ENCODE results near the gene SEPTIN12.

SEPTIN12 gene

DNA sequence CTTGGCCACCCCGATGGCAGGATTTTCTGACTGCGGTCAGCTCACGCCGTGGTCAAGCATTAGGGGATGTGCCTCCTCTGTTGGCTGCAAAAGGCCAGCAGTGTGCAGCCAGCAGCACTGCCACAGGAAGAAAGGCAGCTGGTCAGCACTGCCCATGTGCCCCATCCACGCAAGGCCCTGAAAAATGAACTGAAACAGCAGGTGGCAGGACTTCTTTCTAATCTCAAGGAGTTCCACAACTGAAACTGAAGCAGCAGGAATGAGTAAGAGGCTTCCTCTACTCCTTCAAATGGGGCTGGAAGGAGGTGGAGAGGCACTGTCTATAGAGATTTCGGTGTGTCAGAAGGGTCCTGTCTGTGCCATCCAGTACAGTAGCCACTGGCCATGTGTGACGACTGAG lies 24.4 kb downstream of the SEPTIN12 start:
- Histone ChIP-seq H3K9me3 (ENCODE audit: control insufficient read depth, insufficient read depth, low read length) (no peaks in the 10 kb centered on the region), H3K4me1 (ENCODE audit: insufficient read depth, low read length) (no peaks in the 10 kb centered on the region), H3K36me3 (ENCODE audit: insufficient read depth, low read length) (no peaks in the 10 kb centered on the region; the same call in 1 of the 2 replicates), H3K9ac (ENCODE audit: low read depth, low read length) (no peak overlapping the region)

DNA sequence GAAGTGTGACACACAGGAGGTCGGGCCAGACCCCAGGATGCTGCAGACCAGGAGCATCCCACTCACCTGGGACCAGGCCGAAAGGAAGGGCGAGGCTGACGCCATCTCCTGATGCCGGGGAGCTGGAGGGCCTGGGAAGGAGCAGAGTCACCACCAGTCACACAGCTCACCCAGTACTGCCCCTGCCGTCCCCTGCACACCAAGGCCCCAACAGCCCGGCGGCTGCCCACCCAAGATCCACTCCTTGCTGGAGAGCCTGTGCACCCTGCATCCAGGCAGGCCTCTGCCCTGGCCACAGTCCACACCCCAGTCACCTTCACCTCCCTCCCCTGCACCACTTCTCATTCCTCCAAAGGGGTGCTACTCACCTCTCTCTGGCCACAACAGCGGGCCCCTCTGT lies 25.9 kb downstream of the SEPTIN12 start:
- H3K9me3 ChIP-seq (ENCODE audit: control insufficient read depth, insufficient read depth, low read length) = no peaks in the 10 kb centered on the region
- no peaks in the 10 kb centered on the region for H3K4me1 ChIP-seq (ENCODE audit: insufficient read depth, low read length)
- no peak overlapping the region for H3K9ac ChIP-seq (ENCODE audit: low read depth, low read length)
- peaks cover 9% of the 10 kb centered on the region; the same call in 1 of the 2 replicates for H3K36me3 ChIP-seq (ENCODE audit: insufficient read depth, low read length)

DNA sequence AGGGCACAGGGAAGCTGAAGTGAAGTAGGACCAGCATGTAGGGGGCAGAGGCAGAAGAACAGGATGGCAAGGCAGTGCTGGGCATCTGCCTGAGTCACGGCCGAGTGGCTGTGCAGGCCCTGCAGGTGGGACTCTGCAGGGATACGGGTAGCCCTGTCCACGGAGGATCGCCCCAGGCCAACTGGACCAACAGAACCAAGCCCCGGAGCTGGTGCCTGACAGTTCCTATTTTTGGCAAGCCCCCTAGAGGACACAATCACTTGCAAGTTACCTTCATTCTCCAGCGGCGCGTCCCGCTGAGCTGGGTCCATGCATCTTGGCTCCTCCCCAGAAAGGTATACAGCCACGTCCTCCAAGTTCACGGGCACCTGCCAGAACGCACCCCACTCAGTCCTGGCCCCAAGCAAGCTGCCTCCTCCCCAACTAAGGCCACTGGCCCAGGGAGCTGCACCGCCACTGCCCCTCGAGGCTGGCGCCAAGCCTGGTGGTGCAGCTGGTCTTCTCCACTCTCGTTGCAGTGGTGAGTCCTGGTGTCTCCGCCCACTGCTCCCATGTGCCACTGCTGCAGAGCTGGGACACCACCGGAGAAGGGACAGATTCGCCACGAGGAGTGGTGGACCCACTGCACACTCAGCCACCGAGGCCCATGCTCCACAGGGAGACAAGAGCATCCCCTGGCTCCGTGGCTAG lies 27.8 kb downstream of the SEPTIN12 start:
- Histone ChIP-seq H3K9ac (ENCODE audit: low read depth, low read length) (no peak overlapping the region), H3K9me3 (ENCODE audit: control insufficient read depth, insufficient read depth, low read length) (peaks cover 5% of the 10 kb centered on the region), H3K36me3 (ENCODE audit: insufficient read depth, low read length) (peaks cover 14% of the 10 kb centered on the region), H3K4me1 (ENCODE audit: insufficient read depth, low read length) (no peaks in the 10 kb centered on the region)

DNA sequence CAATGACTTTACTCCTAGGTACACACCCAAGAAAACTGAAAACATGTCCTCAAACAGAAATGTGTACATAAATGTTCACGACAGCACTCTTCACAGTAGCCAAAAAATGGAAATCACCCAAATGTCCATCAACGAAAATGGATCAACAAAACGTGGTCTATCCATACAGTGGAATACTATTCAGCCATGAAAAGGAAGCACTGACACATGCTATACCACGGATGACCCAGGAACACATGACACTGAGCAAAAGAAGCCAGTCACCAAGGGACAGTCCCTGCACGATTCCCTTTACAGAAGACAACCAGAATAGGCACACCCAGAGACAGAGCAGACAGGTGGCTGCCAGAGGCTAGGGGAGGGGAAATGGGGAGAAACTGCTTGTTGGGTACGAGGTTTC lies 32.5 kb downstream of the SEPTIN12 start:
- Histone ChIP-seq H3K4me1 (ENCODE audit: insufficient read depth, low read length) (no peaks in the 10 kb centered on the region), H3K36me3 (ENCODE audit: insufficient read depth, low read length) (peaks cover 21% of the 10 kb centered on the region), H3K9ac (ENCODE audit: low read depth, low read length) (no peak overlapping the region), H3K9me3 (ENCODE audit: control insufficient read depth, insufficient read depth, low read length) (peaks cover 5% of the 10 kb centered on the region)

DNA sequence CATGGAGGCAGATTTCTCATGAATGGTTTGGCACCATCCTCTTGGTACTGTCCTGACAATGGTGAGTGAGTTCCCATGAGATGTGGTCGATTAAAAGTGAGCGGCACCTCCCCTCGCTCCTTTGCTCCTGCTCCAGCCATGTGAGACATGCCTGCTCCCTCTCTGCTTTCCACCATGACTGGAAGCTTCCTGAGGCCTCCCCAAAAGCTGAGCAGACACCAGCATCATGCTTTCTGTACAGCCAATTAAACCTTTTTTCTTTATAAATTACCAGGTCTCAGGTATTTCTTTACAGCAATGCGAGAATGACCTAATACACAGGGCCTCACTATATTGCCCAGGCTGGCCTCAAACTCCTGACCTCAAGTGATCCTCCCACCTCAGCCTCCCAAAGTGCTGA lies 33.3 kb downstream of the SEPTIN12 start:
- peaks cover 5% of the 10 kb centered on the region for H3K9me3 ChIP-seq (ENCODE audit: control insufficient read depth, insufficient read depth, low read length)
- no peak overlapping the region for H3K9ac ChIP-seq (ENCODE audit: low read depth, low read length)
- H3K4me1 ChIP-seq (ENCODE audit: insufficient read depth, low read length) = no peaks in the 10 kb centered on the region
- peaks cover 21% of the 10 kb centered on the region for H3K36me3 ChIP-seq (ENCODE audit: insufficient read depth, low read length)

DNA sequence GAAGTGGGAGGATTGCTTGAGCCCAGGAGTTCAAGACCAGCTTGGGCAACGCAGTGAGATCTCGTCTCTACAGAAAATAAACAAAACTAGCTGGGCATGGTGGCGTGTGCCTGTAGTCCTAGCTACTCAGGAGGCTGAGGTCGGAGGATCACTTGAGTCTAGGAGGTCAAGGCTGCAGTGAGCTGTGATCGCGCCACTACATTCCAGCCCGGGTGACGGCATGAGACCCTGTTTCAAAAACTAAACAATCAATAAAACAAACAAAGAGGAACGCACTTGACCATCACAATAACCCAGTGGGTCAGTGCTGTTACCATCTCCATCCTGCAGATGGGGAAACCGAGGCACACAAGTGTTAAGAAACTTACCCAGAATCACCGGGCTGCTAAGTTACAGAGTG lies 34.9 kb downstream of the SEPTIN12 start:
- Histone ChIP-seq H3K9ac (ENCODE audit: low read depth, low read length) (no peak overlapping the region), H3K4me1 (ENCODE audit: insufficient read depth, low read length) (no peaks in the 10 kb centered on the region), H3K36me3 (ENCODE audit: insufficient read depth, low read length) (peaks cover 15% of the 10 kb centered on the region), H3K9me3 (ENCODE audit: control insufficient read depth, insufficient read depth, low read length) (peaks cover 5% of the 10 kb centered on the region)

DNA sequence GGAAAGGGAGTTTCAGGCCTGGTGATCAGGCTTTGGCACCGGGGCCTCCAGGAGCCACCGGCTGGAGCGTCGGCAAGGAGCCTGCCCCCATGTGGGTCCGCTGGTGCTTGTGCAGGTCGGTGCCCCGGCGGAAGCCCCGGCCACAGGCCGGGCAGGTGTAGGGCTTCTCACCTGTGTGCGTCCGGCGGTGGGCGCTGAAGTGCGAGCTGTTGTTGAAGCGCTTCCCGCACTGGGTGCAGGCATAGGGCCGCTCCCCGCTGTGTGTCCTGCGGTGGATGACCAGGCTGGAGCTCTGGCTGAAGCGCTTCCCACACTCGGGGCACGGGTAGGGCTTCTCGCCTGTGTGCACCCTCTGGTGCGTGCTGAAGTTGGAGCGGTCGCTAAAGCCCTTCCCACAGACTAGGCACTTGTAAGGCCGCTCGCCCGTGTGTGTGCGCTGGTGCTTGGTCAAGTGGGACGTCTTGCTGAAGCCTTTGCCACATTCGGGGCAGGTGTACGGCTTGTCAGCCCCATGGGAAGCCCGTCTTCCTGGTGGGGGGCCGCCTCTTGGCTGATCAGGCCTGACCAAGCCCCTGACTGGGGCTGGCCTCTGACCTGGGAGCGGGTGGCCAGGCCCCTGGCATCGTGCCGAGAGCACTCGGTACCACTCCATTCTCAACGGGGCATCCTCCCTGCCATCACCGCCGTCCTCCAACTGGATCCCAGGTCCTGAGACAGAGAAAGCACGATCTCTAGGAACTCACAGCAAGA lies 35.6 kb downstream of the SEPTIN12 start:
- Histone ChIP-seq H3K9ac (ENCODE audit: low read depth, low read length) (no peak overlapping the region), H3K4me1 (ENCODE audit: insufficient read depth, low read length) (no peaks in the 10 kb centered on the region), H3K36me3 (ENCODE audit: insufficient read depth, low read length) (peaks cover 12% of the 10 kb centered on the region), H3K9me3 (ENCODE audit: control insufficient read depth, insufficient read depth, low read length) (peaks cover 5% of the 10 kb centered on the region)

DNA sequence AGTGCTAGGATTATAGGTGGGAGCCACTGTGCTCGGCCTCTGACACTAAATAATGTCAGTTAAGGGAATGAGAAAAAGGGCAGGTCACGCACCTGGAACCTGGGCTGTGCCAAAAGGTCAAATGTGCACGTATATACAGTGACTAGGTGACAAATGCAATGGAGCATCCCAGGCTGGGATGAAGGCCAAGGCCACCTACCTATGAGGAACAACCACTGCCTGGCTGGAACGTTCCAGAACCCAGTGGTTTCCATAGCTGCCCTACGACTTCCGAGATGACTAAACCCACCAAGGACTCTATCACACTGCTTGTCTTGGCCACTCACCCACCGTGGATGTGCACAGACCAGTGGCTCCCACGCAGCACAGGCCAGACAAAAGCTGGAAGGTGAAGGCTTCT lies 37.2 kb downstream of the SEPTIN12 start:
- H3K36me3 ChIP-seq (ENCODE audit: insufficient read depth, low read length) = peaks cover 12% of the 10 kb centered on the region

DNA sequence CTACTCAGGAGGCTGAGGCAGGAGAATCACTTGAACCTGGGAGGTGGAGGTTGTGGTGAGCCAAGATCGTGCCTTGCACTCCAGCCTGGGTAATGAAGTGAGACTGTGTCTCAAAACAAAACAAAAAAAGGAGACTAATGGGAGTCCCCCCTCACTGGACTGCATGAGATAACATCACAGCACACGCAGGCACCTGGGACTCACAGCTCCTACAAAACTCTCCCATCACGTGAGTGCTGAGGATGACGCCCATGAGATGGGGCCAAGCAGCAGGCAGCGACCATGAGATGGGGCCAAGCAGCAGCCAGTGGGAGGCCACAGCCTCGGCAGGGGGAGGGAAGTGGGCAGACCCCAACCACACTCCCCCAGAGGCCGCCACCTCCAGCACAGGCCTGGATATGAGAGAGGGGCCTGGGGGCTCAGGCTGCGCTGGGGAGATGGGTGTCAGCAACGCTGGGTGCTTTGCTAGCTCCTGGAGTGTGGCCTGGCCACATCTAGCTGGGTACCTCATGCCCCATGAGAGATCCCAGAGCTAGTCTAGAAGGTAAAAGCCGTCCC lies 38.4 kb downstream of the SEPTIN12 start:
- Histone ChIP-seq H3K9ac (ENCODE audit: low read depth, low read length) (no peak overlapping the region), H3K9me3 (ENCODE audit: control insufficient read depth, insufficient read depth, low read length) (no peaks in the 10 kb centered on the region), H3K36me3 (ENCODE audit: insufficient read depth, low read length) (peaks cover 4% of the 10 kb centered on the region; the same call in 1 of the 2 replicates), H3K4me1 (ENCODE audit: insufficient read depth, low read length) (peaks cover 4% of the 10 kb centered on the region; the same call in 1 of the 2 replicates)

More for the DNA sequence above, 37.2 kb downstream of the SEPTIN12 start:
- Histone ChIP-seq H3K4me1 (ENCODE audit: insufficient read depth, low read length) (no peaks in the 10 kb centered on the region), H3K9me3 (ENCODE audit: control insufficient read depth, insufficient read depth, low read length) (peaks cover 4% of the 10 kb centered on the region), H3K9ac (ENCODE audit: low read depth, low read length) (no peak overlapping the region)

DNA sequence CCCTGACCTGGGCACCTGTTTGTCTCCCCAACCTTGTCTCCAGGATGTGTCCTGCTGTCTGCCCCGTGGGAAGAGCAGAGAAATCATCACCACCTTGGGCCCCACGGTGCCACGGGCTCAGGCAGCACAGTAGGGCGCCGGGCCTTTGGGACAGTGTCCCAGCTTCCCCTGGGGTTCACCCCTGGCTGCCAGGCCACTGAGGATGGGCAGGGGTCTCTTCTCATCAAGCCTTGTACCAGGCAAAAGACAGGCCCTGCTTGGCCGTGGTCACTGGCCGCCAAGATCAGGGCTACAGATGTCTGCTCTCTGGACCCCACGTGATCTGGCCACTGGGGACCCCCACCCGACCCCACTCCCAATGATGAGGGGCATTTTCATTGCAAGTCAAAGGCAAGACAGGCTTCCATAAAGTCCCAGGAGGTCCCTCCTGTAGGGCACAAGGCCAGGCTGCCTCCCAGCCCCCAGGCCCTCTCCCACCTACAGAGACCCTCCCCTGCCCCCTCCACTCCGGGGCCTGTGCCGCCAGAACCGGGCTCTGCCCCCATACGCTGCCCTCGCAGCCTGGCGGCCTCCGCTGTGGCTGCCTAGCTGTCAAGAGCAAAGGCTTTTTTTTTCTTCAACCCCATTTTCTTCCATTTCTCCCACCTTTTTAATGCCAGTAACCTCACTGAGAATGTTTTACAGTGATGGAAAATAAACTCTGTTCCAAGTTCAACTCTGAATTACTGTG lies 39.3 kb downstream of the SEPTIN12 start:
- Histone ChIP-seq H3K36me3 (ENCODE audit: insufficient read depth, low read length) (peaks cover 4% of the 10 kb centered on the region; the same call in 1 of the 2 replicates), H3K4me1 (ENCODE audit: insufficient read depth, low read length) (peaks cover 10% of the 10 kb centered on the region; the same call in 1 of the 2 replicates), H3K9me3 (ENCODE audit: control insufficient read depth, insufficient read depth, low read length) (no peaks in the 10 kb centered on the region), H3K9ac (ENCODE audit: low read depth, low read length) (no peak overlapping the region)

DNA sequence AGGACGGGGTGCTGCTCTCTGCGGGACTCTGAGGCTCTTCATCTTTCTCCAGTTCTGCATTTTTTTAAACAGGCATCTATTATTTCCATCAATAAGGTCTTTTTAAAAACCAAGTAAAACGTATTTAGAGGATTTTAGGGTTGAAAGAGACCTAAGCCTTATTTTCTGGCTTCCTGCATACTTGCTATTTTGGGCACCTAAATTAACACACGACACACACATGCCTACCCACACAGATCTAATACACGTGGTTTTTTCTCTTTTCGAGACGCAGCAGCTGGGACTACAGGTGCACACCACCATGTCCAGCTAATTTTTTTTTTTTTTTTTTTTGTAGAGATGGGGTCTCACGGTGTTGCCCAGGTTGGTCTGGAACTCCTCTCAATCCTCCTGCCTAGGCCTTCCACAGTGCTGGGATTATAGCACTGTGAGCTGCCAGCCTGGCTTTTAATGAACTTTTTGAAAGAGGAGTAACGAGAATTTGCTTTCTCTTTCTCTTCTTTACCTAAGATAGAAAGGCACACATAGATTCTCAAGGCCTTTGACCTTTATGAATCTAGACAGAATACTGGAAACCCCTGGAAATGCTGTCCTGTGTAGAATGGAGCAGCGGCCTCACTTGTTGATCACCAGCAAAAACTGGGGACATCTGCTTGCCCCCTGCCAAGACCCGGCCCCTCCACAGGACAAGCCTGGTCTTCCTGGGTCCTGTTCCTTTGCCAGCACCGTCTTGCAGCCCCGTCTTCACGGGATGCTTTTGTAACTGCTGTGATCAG lies 40.1 kb downstream of the SEPTIN12 start:
- H3K9me3 ChIP-seq (ENCODE audit: control insufficient read depth, insufficient read depth, low read length) = no peaks in the 10 kb centered on the region
- peaks cover 4% of the 10 kb centered on the region; the same call in 1 of the 2 replicates for H3K36me3 ChIP-seq (ENCODE audit: insufficient read depth, low read length)
- H3K9ac ChIP-seq (ENCODE audit: low read depth, low read length) = no peak overlapping the region
- peaks cover 15% of the 10 kb centered on the region; the same call in 1 of the 2 replicates for H3K4me1 ChIP-seq (ENCODE audit: insufficient read depth, low read length)

DNA sequence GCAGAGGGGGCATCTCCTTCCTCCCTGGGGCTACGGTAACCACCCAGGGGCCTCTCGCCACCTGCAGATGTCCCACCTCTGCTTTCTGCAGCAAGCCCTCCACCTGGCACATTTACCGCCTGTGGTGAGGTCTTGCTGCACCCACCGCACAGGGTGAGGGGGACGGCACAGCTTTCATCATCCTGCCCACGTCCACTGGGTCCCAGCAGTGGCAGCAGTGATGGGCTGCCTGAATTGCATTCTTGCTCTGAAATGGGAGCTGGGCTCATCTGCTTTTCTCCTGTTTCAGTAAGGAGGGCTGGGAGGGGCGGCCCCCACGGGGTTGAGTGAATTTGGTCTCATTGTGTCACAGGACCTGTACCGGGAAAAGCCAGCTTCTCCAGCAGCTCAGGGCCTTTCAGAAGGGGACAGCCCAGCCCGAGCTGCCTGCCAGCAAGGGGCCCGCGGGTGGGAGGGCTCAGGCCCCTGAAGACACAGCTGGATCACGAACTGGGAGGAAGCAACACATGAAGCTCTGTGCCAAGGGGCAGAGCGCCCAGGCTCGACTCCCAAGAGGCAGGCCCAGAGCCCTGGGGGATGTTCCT lies 41.1 kb downstream of the SEPTIN12 start:
- peaks cover 4% of the 10 kb centered on the region; the same call in 1 of the 2 replicates for H3K36me3 ChIP-seq (ENCODE audit: insufficient read depth, low read length)
- no peaks in the 10 kb centered on the region for H3K9me3 ChIP-seq (ENCODE audit: control insufficient read depth, insufficient read depth, low read length)
- no peak overlapping the region for H3K9ac ChIP-seq (ENCODE audit: low read depth, low read length)
- H3K4me1 ChIP-seq (ENCODE audit: insufficient read depth, low read length) = peaks cover 22% of the 10 kb centered on the region

DNA sequence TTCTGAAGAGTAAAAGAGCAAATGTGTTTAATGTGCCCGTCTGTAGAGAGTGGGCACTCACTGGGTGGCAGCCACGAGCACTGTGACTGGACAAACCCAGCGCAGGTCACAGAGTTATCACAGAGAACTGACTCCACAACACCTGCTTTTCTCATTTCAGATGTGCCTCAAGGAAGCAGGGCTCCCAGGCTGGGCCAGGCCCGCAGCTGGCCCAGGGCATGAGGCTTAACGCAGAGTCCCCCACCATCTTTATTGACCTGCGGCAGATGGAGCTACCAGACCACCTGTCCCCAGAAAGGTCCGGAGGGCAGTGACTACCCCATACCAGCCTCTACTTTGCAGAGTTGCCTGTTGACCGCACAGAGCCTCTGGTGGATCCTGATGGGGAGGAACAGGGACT lies 41.9 kb downstream of the SEPTIN12 start:
- H3K36me3 ChIP-seq (ENCODE audit: insufficient read depth, low read length) = peaks cover 4% of the 10 kb centered on the region; the same call in 1 of the 2 replicates
- H3K9ac ChIP-seq (ENCODE audit: low read depth, low read length) = no peak overlapping the region
- H3K9me3 ChIP-seq (ENCODE audit: control insufficient read depth, insufficient read depth, low read length) = no peaks in the 10 kb centered on the region
- peaks cover 22% of the 10 kb centered on the region for H3K4me1 ChIP-seq (ENCODE audit: insufficient read depth, low read length)

Measured in ES-I3 (cell line).